K562 (cell line): Measurements from ENCODE around the gene MYO1A. TPM values are rescaled to one million over a fixed set of nuclear protein-coding genes. Genes with fewer than 3 reads are reported as not detected.

ENCODE experiments used
- CBFA2T3 ChIP-seq: fragments of 450-650 bp; IDR thresholded peaks from 2 replicates; pipeline ENCODE4 v1.6.1; 2017
- CBX3 ChIP-seq, 2 experiments: IDR thresholded peaks; 1 replicate in 1 of 2; 2 replicates in 1 of 2; pipeline ENCODE4 v1.6.1; 2012; ENCODE audit warnings: inconsistent platforms in 2 of 2, low read length in 2 of 2, borderline replicate concordance in 1 of 2, control low read depth in 1 of 2
- CHD1 ChIP-seq: fragments of 200-600 bp; sonication (generic); IDR thresholded peaks from one replicate; pipeline ENCODE4 v1.6.1; 2012; ENCODE audit warnings: mild to moderate bottlenecking, moderate library complexity, low read length, inconsistent platforms
- HNRNPLL ChIP-seq: fragments of 200-400 bp; formaldehyde crosslinking; IDR thresholded peaks from 2 replicates; pipeline ENCODE4 v1.6.1; 2017; ENCODE audit warnings: low read length, low read depth, mild to moderate bottlenecking; ENCODE audit not compliant: poor library complexity, severe bottlenecking
- SIN3A ChIP-seq, 2 experiments: fragments of 150-350 bp in 1 of 2; IDR thresholded peaks; 2 replicates each; pipeline ENCODE4 v1.6.1; 2011 to 2016; ENCODE audit warnings: borderline replicate concordance in 2 of 2, low read depth in 2 of 2, low read length in 2 of 2, mild to moderate bottlenecking in 2 of 2, moderate library complexity in 2 of 2; ENCODE audit not compliant: control insufficient read depth in 1 of 2
- SMAD4 ChIP-seq: fragments of 250-450 bp; sonication (Bioruptor Pico); conservative IDR thresholded peaks from 2 replicates; pipeline ENCODE4 v1.8.0; 2021; ENCODE audit warnings: inconsistent platforms, mild to moderate bottlenecking, moderate library complexity
- TCF3 ChIP-seq: sonication (generic); formaldehyde crosslinking; IDR thresholded peaks from 2 replicates; pipeline ENCODE4 v1.4.0; 2020; ENCODE audit warnings: mild to moderate bottlenecking, missing genetic modification reagents
- ZFX ChIP-seq: sonication (generic); formaldehyde crosslinking; IDR thresholded peaks from 2 replicates; pipeline ENCODE4 v1.8.0; 2022; ENCODE audit warnings: mild to moderate bottlenecking, missing genetic modification reagents, moderate library complexity
- polyA plus RNA-seq, 8 experiments: library from polyadenylated mRNA; depleted of rRNA in 4 of 8; stranded (reverse) in 5 of 8; unstranded in 3 of 8; fragments of >200 nt; fragmentation: Nextera tagmentation in 2 of 8; fragmentation: Illumina TruSeq in 1 of 8; extraction: Ambion mirVana in 2 of 8; extraction: Trizol in 1 of 8; gene quantifications; 2 replicates each; pipeline versions ENCODE4 v1.2.1 to v1.2.3, GENCODE V29; 2011 to 2014; ENCODE audit warnings: inconsistent platforms in 1 of 8, missing spikeins in 1 of 8
- total RNA-seq, 7 experiments: library from RNA; depleted of rRNA in 6 of 7; stranded (reverse); fragments of >200 nt in 6 of 7; fragmentation: Illumina TruSeq in 2 of 7; extraction: Trizol in 2 of 7; gene quantifications; 2 replicates each; pipeline versions ENCODE4 v1.2.1 to v1.2.3, GENCODE V29; 2011 to 2021; ENCODE audit warnings: low replicate concordance in 1 of 7
- TF ChIP-seq, protein P1 (sequence below), 2 experiments: fragments of 450-650 bp; formaldehyde crosslinking in 1 of 2; IDR thresholded peaks; 2 replicates each; pipeline versions ENCODE4 v1.4.0 to v1.6.1; 2014 to 2020; ENCODE audit warnings: mild to moderate bottlenecking in 2 of 2, borderline replicate concordance in 1 of 2, low read depth in 1 of 2
- TF ChIP-seq, protein P2 (sequence below), 2 experiments: IDR thresholded peaks; 2 replicates each; pipeline ENCODE4 v1.6.1; 2011; ENCODE audit warnings: borderline replicate concordance in 1 of 2, control low read depth in 1 of 2, low read depth in 1 of 2, low read length in 1 of 2, mild to moderate bottlenecking in 1 of 2, mixed read lengths in 1 of 2, moderate library complexity in 1 of 2; ENCODE audit not compliant: insufficient read depth in 1 of 2, insufficient read length in 1 of 2, poor library complexity in 1 of 2, severe bottlenecking in 1 of 2; ENCODE audit errors: extremely low read depth in 1 of 2
- TF ChIP-seq, protein P3 (sequence below): fragments of 250-450 bp; sonication (Bioruptor Pico); IDR thresholded peaks from 2 replicates; pipeline ENCODE4 v1.4.0; 2020; ENCODE audit warnings: mild to moderate bottlenecking, moderate library complexity, borderline replicate concordance
- TF ChIP-seq, protein P4 (sequence below): sonication (generic); formaldehyde crosslinking; IDR thresholded peaks from 2 replicates; pipeline ENCODE4 v1.9.0; 2022; ENCODE audit warnings: mild to moderate bottlenecking, missing genetic modification reagents

MYO1A gene
- total and polyA plus RNA-seq, 9 of the 15 experiments (the other 6 are each of a cell fraction or from before 2014, with no cell fraction given), result 0.03 to 0.29 (median 0.14) TPM; not detected in 2

DNA sequence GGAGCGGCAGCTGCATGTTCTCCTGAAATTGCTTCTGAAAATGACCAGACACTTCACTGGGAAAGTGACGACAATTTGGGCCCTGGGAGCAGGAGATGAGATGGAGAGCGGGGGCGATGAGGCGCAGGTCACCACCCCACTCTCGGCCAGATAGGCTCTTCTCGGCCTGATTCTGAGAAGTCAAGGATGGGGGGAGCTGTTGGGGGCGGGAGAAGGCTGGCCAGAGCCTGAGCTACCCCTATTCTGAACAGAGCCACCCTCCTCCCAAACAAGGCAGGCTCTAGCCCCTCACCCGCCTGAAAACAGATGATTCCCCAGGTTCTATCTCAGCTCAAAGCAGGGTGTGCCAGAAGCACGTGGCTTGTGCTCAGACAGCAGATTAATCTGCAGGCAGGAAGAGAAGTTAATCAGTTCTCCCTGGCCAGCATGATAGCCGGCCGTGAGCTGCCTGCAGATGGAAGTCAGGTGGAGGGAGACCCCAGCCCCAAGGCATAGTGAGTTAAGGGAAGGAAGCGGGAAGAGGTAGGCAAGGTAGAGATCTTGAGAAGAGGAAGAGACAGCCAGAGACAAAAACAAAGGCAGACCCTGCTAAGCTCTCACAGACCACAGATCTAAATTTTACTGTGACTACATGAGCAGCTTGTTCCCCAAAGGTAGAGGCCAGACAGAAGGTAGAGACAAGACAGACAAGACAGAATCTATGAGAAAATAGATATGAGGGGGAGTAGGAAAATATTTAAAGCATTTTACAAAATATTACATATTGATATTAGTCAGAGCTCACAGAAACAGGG is 22.7 kb downstream of the MYO1A start (continued):
- TF ChIP-seq, protein P1, sequence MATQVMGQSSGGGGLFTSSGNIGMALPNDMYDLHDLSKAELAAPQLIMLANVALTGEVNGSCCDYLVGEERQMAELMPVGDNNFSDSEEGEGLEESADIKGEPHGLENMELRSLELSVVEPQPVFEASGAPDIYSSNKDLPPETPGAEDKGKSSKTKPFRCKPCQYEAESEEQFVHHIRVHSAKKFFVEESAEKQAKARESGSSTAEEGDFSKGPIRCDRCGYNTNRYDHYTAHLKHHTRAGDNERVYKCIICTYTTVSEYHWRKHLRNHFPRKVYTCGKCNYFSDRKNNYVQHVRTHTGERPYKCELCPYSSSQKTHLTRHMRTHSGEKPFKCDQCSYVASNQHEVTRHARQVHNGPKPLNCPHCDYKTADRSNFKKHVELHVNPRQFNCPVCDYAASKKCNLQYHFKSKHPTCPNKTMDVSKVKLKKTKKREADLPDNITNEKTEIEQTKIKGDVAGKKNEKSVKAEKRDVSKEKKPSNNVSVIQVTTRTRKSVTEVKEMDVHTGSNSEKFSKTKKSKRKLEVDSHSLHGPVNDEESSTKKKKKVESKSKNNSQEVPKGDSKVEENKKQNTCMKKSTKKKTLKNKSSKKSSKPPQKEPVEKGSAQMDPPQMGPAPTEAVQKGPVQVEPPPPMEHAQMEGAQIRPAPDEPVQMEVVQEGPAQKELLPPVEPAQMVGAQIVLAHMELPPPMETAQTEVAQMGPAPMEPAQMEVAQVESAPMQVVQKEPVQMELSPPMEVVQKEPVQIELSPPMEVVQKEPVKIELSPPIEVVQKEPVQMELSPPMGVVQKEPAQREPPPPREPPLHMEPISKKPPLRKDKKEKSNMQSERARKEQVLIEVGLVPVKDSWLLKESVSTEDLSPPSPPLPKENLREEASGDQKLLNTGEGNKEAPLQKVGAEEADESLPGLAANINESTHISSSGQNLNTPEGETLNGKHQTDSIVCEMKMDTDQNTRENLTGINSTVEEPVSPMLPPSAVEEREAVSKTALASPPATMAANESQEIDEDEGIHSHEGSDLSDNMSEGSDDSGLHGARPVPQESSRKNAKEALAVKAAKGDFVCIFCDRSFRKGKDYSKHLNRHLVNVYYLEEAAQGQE (IDR thresholded peaks at IDR 0.05; ENCODE audit: borderline replicate concordance), result no peak
- TF ChIP-seq, protein P1 (CRISPR knock-in tag; IDR thresholded peaks at IDR 0.05; ENCODE audit: low read depth), result no peak
- no peak for TF ChIP-seq HNRNPLL
- TF ChIP-seq ZFX (CRISPR knock-in tag), result no peak
- peak in 1 of 2 experiments; percentile 56; a peak in 1 of 4 replicates for TF ChIP-seq SIN3A (IDR thresholded peaks at IDR 0.05; ENCODE audit: borderline replicate concordance in 2 of 2, control insufficient read depth in 1 of 2, low read depth in 2 of 2, low read length in 2 of 2)
- TF ChIP-seq, protein P2, sequence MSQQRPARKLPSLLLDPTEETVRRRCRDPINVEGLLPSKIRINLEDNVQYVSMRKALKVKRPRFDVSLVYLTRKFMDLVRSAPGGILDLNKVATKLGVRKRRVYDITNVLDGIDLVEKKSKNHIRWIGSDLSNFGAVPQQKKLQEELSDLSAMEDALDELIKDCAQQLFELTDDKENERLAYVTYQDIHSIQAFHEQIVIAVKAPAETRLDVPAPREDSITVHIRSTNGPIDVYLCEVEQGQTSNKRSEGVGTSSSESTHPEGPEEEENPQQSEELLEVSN (IDR thresholded peaks at IDR 0.05; ENCODE audit: borderline replicate concordance in 1 of 2, extremely low read depth in 1 of 2, insufficient read depth in 1 of 2, insufficient read length in 1 of 2, low read depth in 1 of 2, low read length in 1 of 2, poor library complexity in 1 of 2, severe bottlenecking in 1 of 2), result peak; percentile 32 to 59
- TF ChIP-seq, protein P3, sequence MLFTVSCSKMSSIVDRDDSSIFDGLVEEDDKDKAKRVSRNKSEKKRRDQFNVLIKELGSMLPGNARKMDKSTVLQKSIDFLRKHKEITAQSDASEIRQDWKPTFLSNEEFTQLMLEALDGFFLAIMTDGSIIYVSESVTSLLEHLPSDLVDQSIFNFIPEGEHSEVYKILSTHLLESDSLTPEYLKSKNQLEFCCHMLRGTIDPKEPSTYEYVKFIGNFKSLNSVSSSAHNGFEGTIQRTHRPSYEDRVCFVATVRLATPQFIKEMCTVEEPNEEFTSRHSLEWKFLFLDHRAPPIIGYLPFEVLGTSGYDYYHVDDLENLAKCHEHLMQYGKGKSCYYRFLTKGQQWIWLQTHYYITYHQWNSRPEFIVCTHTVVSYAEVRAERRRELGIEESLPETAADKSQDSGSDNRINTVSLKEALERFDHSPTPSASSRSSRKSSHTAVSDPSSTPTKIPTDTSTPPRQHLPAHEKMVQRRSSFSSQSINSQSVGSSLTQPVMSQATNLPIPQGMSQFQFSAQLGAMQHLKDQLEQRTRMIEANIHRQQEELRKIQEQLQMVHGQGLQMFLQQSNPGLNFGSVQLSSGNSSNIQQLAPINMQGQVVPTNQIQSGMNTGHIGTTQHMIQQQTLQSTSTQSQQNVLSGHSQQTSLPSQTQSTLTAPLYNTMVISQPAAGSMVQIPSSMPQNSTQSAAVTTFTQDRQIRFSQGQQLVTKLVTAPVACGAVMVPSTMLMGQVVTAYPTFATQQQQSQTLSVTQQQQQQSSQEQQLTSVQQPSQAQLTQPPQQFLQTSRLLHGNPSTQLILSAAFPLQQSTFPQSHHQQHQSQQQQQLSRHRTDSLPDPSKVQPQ (CRISPR knock-in tag), result 0 out of 2 replicates have a peak, but pooled peaks have one; percentile 25
- TF ChIP-seq CHD1, result no peak
- TF ChIP-seq CBFA2T3, result peak; percentile 84
- TF ChIP-seq CBX3 (IDR thresholded peaks at IDR 0.05; ENCODE audit: borderline replicate concordance in 1 of 2, low read length in 2 of 2), result no peak
- peak; percentile 68; the same call in 1 of the 2 replicates for TF ChIP-seq SMAD4
- TF ChIP-seq, protein P4, sequence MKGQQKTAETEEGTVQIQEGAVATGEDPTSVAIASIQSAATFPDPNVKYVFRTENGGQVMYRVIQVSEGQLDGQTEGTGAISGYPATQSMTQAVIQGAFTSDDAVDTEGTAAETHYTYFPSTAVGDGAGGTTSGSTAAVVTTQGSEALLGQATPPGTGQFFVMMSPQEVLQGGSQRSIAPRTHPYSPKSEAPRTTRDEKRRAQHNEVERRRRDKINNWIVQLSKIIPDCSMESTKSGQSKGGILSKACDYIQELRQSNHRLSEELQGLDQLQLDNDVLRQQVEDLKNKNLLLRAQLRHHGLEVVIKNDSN, result peak; percentile 61
- peak; percentile 23; the same call in 1 of the 2 replicates for TF ChIP-seq TCF3 (CRISPR knock-in tag)
